ENCODE measurements around the gene GEN1.
A peak's percentile ranks its signal among the peaks of the same experiment; 100 is the strongest.

The GEN1 gene, protein sequence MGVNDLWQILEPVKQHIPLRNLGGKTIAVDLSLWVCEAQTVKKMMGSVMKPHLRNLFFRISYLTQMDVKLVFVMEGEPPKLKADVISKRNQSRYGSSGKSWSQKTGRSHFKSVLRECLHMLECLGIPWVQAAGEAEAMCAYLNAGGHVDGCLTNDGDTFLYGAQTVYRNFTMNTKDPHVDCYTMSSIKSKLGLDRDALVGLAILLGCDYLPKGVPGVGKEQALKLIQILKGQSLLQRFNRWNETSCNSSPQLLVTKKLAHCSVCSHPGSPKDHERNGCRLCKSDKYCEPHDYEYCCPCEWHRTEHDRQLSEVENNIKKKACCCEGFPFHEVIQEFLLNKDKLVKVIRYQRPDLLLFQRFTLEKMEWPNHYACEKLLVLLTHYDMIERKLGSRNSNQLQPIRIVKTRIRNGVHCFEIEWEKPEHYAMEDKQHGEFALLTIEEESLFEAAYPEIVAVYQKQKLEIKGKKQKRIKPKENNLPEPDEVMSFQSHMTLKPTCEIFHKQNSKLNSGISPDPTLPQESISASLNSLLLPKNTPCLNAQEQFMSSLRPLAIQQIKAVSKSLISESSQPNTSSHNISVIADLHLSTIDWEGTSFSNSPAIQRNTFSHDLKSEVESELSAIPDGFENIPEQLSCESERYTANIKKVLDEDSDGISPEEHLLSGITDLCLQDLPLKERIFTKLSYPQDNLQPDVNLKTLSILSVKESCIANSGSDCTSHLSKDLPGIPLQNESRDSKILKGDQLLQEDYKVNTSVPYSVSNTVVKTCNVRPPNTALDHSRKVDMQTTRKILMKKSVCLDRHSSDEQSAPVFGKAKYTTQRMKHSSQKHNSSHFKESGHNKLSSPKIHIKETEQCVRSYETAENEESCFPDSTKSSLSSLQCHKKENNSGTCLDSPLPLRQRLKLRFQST

DNA sequence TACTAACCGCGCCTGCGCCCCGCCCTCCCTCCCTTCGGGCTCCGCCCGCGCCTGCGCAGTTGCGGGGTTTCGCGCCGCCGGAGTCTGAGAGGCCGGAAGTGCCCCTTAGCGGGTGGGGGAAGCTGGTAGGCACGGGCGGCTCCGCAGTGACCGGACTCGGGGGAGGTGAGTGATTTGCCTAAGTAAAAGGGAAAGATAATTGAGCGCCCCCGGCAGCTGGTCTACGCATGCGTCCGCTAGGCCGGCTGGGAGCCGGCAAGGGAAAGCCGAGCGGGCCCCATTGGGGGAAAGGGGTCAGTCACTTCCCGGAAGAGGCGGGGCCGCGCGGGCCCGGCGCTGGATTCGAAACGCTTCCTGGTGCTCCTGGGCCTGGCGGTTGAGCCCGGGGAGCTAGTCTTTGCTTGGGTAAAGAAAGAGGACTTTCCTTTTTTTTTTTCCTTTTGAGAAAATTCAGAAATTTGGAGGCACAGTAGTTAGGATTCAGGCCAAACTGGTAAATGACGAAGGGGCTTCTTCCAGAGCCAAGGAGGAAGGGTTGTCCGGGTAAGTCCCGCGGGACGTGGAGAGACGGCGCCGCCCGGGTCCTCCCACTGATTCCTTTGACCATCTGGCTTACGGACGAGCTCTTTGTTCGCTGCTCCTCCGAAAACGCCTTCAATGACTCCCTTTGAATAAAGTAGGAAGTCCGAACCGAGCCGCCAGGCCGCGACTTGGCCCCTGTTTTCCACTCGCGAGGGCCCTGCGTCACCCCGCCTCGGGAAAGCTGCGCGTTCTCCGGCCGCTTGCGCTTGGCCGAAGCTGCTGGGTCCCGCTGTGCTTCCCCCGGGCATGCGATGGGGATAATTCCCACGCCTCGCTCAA, at the start of gene GEN1, which contains the start of gene SMC6:
GEN1 (plus strand) TSS at position 336 of the 861 bp plus-strand sequence. CDS start 5,806 bp downstream, outside the sequence.
SMC6 (minus strand) TSS at position 8 of the 861 bp plus-strand sequence. CDS start 7,864 bp downstream, outside the sequence.
- Histone ChIP-seq H3K4me3 (ENCODE audit: low read length) (peak within 1 kb of the TSS; percentile 94), H3K4me2 (ENCODE audit: low read depth, low read length) (peak within 1 kb of the TSS; percentile 82), H3K4me1 (ENCODE audit: low read length) (peaks cover 28% of the 10 kb centered on the region), H3K9me2 (replicated peaks; ENCODE audit: insufficient read depth, low read length) (no peaks in the 10 kb centered on the region), H3K9me3 (replicated peaks; ENCODE audit: insufficient read depth, low read length) (no peaks in the 10 kb centered on the region), H3K9ac (ENCODE audit: low read length) (peak within 1 kb of the TSS; percentile 89), H4K20me1 (ENCODE audit: insufficient read depth, low read length) (no peaks in the 10 kb centered on the region), H3K79me2 (ENCODE audit: low read length) (peaks cover 89% of the 10 kb centered on the region), H3F3A (ENCODE audit: insufficient read depth, low read length) (peaks cover 22% of the 10 kb centered on the region), H3K27ac (ENCODE audit: low read length) (peak within 1 kb of the TSS; percentile 95), H2AFZ (ENCODE audit: low read length) (peak within 1 kb of the TSS; percentile 85), H3K36me3 (replicated peaks; ENCODE audit: insufficient read depth, low read length) (no peaks in the 10 kb centered on the region), H3K27me3 (replicated peaks; ENCODE audit: insufficient read depth, low read length) (no peaks in the 10 kb centered on the region)
- TF ChIP-seq, protein P1, sequence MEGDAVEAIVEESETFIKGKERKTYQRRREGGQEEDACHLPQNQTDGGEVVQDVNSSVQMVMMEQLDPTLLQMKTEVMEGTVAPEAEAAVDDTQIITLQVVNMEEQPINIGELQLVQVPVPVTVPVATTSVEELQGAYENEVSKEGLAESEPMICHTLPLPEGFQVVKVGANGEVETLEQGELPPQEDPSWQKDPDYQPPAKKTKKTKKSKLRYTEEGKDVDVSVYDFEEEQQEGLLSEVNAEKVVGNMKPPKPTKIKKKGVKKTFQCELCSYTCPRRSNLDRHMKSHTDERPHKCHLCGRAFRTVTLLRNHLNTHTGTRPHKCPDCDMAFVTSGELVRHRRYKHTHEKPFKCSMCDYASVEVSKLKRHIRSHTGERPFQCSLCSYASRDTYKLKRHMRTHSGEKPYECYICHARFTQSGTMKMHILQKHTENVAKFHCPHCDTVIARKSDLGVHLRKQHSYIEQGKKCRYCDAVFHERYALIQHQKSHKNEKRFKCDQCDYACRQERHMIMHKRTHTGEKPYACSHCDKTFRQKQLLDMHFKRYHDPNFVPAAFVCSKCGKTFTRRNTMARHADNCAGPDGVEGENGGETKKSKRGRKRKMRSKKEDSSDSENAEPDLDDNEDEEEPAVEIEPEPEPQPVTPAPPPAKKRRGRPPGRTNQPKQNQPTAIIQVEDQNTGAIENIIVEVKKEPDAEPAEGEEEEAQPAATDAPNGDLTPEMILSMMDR (IDR thresholded peaks at IDR 0.05; ENCODE audit: low read length) = no peak
- TF ChIP-seq EZH2phosphoT487 (IDR thresholded peaks at IDR 0.05; ENCODE audit: low read length) = no peak
- TF ChIP-seq EZH2 (optimal IDR thresholded peaks at IDR 0.05; ENCODE audit: low read depth, low read length) = no peak
- DNase-seq = peak; percentile 90

DNA sequence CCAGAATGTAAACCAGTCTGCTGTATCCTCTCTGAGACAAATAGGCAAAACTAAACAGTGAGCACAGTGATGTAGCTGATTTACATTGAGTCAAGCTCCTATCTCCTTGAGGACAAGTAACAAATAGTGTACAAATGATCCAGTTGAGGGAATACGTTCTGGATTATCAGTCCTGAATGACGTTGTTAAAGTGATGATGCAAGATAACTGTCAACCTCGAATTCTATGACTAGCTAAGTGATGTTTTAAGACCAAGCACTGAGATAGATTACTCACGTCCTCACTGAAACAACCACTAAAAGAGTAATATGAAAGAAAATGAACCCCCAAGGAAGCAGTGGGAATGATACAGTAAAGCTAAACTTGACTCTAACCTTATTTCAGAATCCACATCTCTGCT, 47.1 kb upstream of the GEN1 start:
- Histone ChIP-seq H3K36me3 (replicated peaks; ENCODE audit: insufficient read depth, low read length) (no peaks in the 10 kb centered on the region; the same call in 1 of the 2 replicates), H2AFZ (ENCODE audit: low read length) (no peak overlapping the region), H3K27me3 (replicated peaks; ENCODE audit: insufficient read depth, low read length) (no peaks in the 10 kb centered on the region), H3F3A (ENCODE audit: insufficient read depth, low read length) (no peaks in the 10 kb centered on the region), H4K20me1 (ENCODE audit: insufficient read depth, low read length) (no peaks in the 10 kb centered on the region), H3K4me1 (ENCODE audit: low read length) (no peaks in the 10 kb centered on the region), H3K4me3 (ENCODE audit: low read length) (no peak overlapping the region), H3K9me2 (replicated peaks; ENCODE audit: insufficient read depth, low read length) (no peaks in the 10 kb centered on the region), H3K9ac (ENCODE audit: low read length) (no peak overlapping the region), H3K79me2 (ENCODE audit: low read length) (no peaks in the 10 kb centered on the region), H3K9me3 (replicated peaks; ENCODE audit: insufficient read depth, low read length) (no peaks in the 10 kb centered on the region), H3K4me2 (ENCODE audit: low read depth, low read length) (no peak overlapping the region), H3K27ac (ENCODE audit: low read length) (no peak overlapping the region)
- no peak for DNase-seq
- TF ChIP-seq, protein P1 (IDR thresholded peaks at IDR 0.05; ENCODE audit: low read length) = no peak

DNA sequence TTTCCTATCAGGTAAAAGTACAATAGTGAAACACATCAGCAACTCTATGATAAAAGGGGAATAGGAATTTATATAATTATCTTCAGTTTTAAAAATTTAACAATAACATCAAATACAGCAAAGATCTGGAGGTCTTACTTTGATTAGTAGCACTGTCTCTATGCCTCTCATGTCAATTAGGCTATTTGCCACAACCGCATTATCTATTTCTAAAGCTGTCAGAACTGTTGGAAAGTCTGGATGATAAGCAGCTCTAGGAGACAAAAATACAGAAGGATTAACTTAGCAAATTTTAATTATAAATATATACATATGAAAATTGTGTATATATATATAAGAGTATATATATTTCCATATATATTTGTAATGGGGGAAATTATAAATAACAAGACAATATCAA, 45.4 kb upstream of the GEN1 start:
- no peaks in the 10 kb centered on the region for H3K4me1 ChIP-seq (ENCODE audit: low read length)
- no peak overlapping the region for H3K9ac ChIP-seq (ENCODE audit: low read length)
- no peak for TF ChIP-seq EZH2phosphoT487 (IDR thresholded peaks at IDR 0.05; ENCODE audit: low read length)
- TF ChIP-seq EZH2 (optimal IDR thresholded peaks at IDR 0.05; ENCODE audit: low read depth, low read length) = no peak
- TF ChIP-seq, protein P1 (IDR thresholded peaks at IDR 0.05; ENCODE audit: low read length) = no peak
- H3K4me3 ChIP-seq (ENCODE audit: low read length) = no peak overlapping the region
- H3K9me3 ChIP-seq (replicated peaks; ENCODE audit: insufficient read depth, low read length) = no peaks in the 10 kb centered on the region
- H3F3A ChIP-seq (ENCODE audit: insufficient read depth, low read length) = no peaks in the 10 kb centered on the region
- H4K20me1 ChIP-seq (ENCODE audit: insufficient read depth, low read length) = no peaks in the 10 kb centered on the region
- no peaks in the 10 kb centered on the region for H3K9me2 ChIP-seq (replicated peaks; ENCODE audit: insufficient read depth, low read length)
- DNase-seq = no peak
- no peaks in the 10 kb centered on the region for H3K79me2 ChIP-seq (ENCODE audit: low read length)
- H3K27ac ChIP-seq (ENCODE audit: low read length) = no peak overlapping the region
- H2AFZ ChIP-seq (ENCODE audit: low read length) = no peak overlapping the region
- no peaks in the 10 kb centered on the region; the same call in 1 of the 2 replicates for H3K36me3 ChIP-seq (replicated peaks; ENCODE audit: insufficient read depth, low read length)
- no peak overlapping the region for H3K4me2 ChIP-seq (ENCODE audit: low read depth, low read length)
- no peaks in the 10 kb centered on the region for H3K27me3 ChIP-seq (replicated peaks; ENCODE audit: insufficient read depth, low read length)

Data from MM.1S (cell line).